Vagina (tissue), 2 donors: ENCODE data around the gene CELF4. TPM values are rescaled to one million over a fixed set of nuclear protein-coding genes. Genes with fewer than 3 reads are reported as not detected.

Experiments
- DNase-seq, 2 donors: peaks; one replicate each; pipeline ENCODE4 v3.0.0-alpha.2; 2017; ENCODE audit errors: extremely low spot score in 2 of 2
- H3K27ac ChIP-seq: fragments of 200-600 bp; sonication (generic); one replicate; pipeline ENCODE4 v1.5.1; 2019
- H3K27me3 ChIP-seq: fragments of 200-600 bp; sonication (generic); one replicate; pipeline ENCODE4 v1.5.1; 2019
- H3K36me3 ChIP-seq, 2 donors: fragments of 200-600 bp; sonication (generic); one replicate each; pipeline ENCODE4 v1.5.1; 2017 to 2019
- H3K4me1 ChIP-seq: fragments of 200-600 bp; sonication (generic); one replicate; pipeline ENCODE4 v1.5.1; 2019
- H3K4me3 ChIP-seq, 2 donors: fragments of 200-600 bp; sonication (generic); 1 replicate in 1 of 2; 2 replicates in 1 of 2; pipeline ENCODE4 v1.5.1; 2016 to 2019
- H3K9me3 ChIP-seq: fragments of 200-600 bp; sonication (generic); one replicate; pipeline ENCODE4 v1.5.1; 2019
- POLR2A ChIP-seq, 2 donors: fragments of 450-650 bp; IDR thresholded peaks; one replicate each; pipeline ENCODE4 v1.6.1; 2017; ENCODE audit warnings: antibody characterized with exemption in 2 of 2, mild to moderate bottlenecking in 2 of 2, moderate library complexity in 2 of 2
- POLR2AphosphoS5 ChIP-seq, 2 donors: sonication (generic); formaldehyde crosslinking; IDR thresholded peaks; one replicate each; pipeline ENCODE4 v1.9.0; 2017; ENCODE audit warnings: antibody characterized with exemption in 2 of 2, mild to moderate bottlenecking in 2 of 2, low read depth in 1 of 2; ENCODE audit not compliant: insufficient read depth in 1 of 2
- intact Hi-C: fragments of 100-400 bp; cut with DNase I; formaldehyde crosslinking; loops from one replicate; pipeline ENCODE4 v1.15.1; 2023
- total RNA-seq: library from RNA; depleted of rRNA; stranded (reverse); fragments of >200 nt; gene quantifications from one replicate; pipeline ENCODE4 v1.2.3, GENCODE V29; 2016
- TF ChIP-seq, protein P1 (sequence below), 3 experiments: fragments of 450-650 bp in 2 of 3; fragments of 200-600 bp in 1 of 3; sonication (generic) in 1 of 3; IDR thresholded peaks; one replicate each; pipeline ENCODE4 v1.5.1; 2017 to 2019; ENCODE audit warnings: antibody characterized with exemption in 3 of 3, mild to moderate bottlenecking in 2 of 3, moderate library complexity in 2 of 3

Gene CELF4
- total RNA-seq, 1 donor from 2014 or later: 2.2 TPM

DNA sequence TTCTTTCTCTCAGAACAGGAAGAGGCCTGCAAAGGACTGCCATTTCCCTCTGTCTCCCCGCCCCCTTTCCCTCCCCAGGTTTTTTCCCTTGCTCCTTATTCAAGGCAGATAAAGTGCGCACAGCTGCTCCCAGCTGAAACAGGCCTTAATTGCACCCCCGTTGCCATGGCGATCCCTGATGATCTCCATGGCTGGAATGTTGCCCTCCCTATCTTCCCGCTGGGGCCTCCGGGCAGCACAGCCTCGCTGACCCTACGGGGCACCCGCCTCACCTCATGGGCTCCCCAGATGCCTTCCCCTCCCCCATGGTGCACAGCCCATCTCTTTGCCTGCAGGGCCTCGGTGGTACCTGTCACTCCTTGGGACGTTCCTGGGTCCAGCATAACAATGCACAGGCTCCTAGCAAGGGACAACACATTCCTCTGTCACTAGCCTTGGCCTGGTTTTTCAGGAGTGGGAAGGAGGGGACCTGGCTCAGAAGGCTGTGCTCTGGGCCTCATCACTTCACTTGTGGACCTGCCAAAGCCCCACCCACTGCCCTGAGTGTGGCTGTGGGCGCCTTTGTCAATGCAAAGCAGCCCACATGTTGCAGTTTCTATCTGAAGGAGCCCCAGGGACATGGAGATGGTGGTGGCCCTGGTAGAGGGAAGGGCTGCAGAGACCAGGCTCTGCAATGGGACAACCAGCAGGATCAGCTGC lies 115.0 kb downstream of the CELF4 start:
- DNase-seq: no peak
- no peaks in the 10 kb centered on the region for H3K9me3 ChIP-seq
- no peak for TF ChIP-seq POLR2A (IDR thresholded peaks at IDR 0.05)
- TF ChIP-seq, protein P1, sequence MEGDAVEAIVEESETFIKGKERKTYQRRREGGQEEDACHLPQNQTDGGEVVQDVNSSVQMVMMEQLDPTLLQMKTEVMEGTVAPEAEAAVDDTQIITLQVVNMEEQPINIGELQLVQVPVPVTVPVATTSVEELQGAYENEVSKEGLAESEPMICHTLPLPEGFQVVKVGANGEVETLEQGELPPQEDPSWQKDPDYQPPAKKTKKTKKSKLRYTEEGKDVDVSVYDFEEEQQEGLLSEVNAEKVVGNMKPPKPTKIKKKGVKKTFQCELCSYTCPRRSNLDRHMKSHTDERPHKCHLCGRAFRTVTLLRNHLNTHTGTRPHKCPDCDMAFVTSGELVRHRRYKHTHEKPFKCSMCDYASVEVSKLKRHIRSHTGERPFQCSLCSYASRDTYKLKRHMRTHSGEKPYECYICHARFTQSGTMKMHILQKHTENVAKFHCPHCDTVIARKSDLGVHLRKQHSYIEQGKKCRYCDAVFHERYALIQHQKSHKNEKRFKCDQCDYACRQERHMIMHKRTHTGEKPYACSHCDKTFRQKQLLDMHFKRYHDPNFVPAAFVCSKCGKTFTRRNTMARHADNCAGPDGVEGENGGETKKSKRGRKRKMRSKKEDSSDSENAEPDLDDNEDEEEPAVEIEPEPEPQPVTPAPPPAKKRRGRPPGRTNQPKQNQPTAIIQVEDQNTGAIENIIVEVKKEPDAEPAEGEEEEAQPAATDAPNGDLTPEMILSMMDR (IDR thresholded peaks at IDR 0.05): no peak
- no peak for TF ChIP-seq POLR2AphosphoS5 (IDR thresholded peaks at IDR 0.05; ENCODE audit: insufficient read depth in 1 of 2, low read depth in 1 of 2)
- H3K4me3 ChIP-seq: no peak overlapping the region
- H3K27me3 ChIP-seq: no peaks in the 10 kb centered on the region
- no peak overlapping the region for H3K27ac ChIP-seq
- no peaks in the 10 kb centered on the region for H3K36me3 ChIP-seq
- intact Hi-C loops: no loop called here
- no peaks in the 10 kb centered on the region for H3K4me1 ChIP-seq

DNA sequence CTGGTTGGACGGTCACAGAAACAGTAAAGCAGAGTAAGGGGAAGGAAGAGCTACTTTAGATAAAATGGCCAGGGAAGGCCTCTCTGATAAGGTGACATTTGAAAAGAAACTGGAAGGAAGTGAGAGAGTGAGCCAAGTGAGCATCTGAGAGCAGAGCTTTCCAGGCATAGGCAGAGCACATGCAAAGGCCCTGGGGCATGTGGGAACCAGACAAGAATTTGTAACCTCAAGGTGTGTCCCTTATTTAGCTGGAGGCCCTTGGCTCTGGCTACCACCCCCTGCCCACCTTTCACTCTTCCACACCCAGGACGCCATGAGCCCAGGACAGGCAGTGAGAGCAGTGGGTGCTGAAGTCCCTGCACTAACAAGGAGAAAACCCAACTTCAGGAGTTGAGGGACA lies 116.0 kb downstream of the CELF4 start:
- no peaks in the 10 kb centered on the region for H3K36me3 ChIP-seq
- no peak for TF ChIP-seq POLR2AphosphoS5 (IDR thresholded peaks at IDR 0.05; ENCODE audit: insufficient read depth in 1 of 2, low read depth in 1 of 2)
- TF ChIP-seq, protein P1 (IDR thresholded peaks at IDR 0.05): no peak
- no peak for TF ChIP-seq POLR2A (IDR thresholded peaks at IDR 0.05)
- no peaks in the 10 kb centered on the region for H3K4me1 ChIP-seq
- no peak overlapping the region for H3K4me3 ChIP-seq
- intact Hi-C loops: no loop called here
- H3K27me3 ChIP-seq: no peaks in the 10 kb centered on the region
- no peaks in the 10 kb centered on the region for H3K9me3 ChIP-seq
- no peak overlapping the region for H3K27ac ChIP-seq
- DNase-seq: no peak

DNA sequence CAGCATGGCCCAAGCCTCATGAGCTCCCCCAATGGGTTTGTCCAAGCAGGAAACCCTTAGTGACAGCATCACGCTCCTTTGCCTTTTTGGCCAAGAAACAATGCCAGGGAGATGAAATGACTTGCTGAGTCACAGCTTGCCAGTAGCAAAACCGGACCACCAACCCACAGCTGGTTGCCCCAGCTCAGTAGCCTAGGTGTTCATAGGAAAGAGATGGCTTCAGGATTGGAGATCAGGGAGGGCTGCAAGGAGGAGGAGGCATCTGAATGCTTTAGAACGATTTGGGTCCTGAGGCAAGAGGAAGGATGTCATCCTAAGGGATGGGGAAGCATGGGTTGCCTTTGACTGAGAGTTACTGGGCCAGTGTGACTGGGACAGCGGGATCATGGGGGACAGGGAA lies 116.7 kb downstream of the CELF4 start:
- Histone ChIP-seq H3K36me3 (no peaks in the 10 kb centered on the region), H3K27me3 (no peaks in the 10 kb centered on the region), H3K9me3 (no peaks in the 10 kb centered on the region), H3K4me1 (no peaks in the 10 kb centered on the region), H3K4me3 (no peak overlapping the region), H3K27ac (no peak overlapping the region)
- DNase-seq: no peak
- TF ChIP-seq POLR2A (IDR thresholded peaks at IDR 0.05) (no peak), POLR2AphosphoS5 (IDR thresholded peaks at IDR 0.05; ENCODE audit: insufficient read depth in 1 of 2, low read depth in 1 of 2) (no peak)
- TF ChIP-seq, protein P1 (IDR thresholded peaks at IDR 0.05): no peak
- intact Hi-C loops: no loop called here

DNA sequence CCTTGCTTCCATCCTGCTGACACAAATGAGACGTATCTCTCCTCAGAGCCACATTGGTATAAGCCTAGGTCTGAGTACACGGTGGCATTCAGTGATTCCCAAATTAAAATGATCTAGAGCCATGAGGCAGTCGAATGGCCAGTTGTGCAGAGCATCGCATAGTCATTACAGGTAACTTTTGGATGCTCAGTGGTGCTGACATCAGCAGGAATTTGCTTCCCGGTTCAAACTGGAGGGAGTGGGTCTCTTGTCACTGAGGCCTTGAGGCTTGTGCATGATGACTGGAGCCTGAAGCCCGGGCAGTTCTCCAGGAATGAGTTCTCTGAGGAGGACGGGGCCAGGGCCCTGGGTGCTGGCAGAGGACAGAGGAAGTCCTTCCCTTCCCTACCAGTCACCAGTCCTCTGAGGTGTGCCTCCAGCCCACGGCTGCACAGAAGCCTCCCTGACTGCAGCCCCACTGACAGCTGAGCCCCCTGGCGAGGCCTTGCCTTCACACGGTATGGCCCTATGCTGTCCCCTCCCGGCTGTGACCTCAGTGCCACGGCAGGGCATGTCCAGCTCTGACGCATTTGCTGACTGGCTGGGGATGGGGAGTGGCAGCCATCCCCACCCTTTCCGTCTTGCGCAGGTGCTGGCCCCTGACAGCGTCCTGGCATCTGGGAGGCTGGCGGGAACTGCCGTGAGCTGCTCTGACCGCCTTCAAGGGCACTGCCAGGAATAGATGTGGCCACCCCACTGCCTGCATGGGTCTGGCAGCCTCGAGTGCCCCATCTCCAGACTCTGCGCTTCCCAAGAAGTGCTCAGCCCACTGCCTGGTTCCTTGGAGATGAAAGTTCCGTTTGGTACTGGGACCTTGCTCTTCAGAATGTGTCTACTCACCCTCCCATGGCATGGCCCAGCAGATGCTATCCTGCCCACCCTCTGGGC lies 117.4 kb downstream of the CELF4 start:
- Histone ChIP-seq H3K9me3 (no peaks in the 10 kb centered on the region), H3K27ac (no peak overlapping the region), H3K36me3 (no peaks in the 10 kb centered on the region), H3K27me3 (no peaks in the 10 kb centered on the region), H3K4me3 (no peak overlapping the region), H3K4me1 (no peaks in the 10 kb centered on the region)
- no peak for DNase-seq
- TF ChIP-seq POLR2A (IDR thresholded peaks at IDR 0.05) (no peak), POLR2AphosphoS5 (IDR thresholded peaks at IDR 0.05; ENCODE audit: insufficient read depth in 1 of 2, low read depth in 1 of 2) (no peak)
- TF ChIP-seq, protein P1 (IDR thresholded peaks at IDR 0.05): no peak
- intact Hi-C loops: no loop called here
